WTC11 (cell line): ENCODE results near the gene FEV. TPM values are rescaled to one million over a fixed set of nuclear protein-coding genes. Genes with fewer than 3 reads are reported as not detected.

Experiments
- ATAC-seq: fragments of 200-7000 bp; cut with Tn5 transposase; 2 replicates; pipeline ENCODE4 v1.10.0; 2021; ENCODE audit warnings: mild to moderate bottlenecking, moderate library complexity
- CTCF ChIA-PET: fragments of 300-600 bp; sonication (Branson Sonifier 250); formaldehyde crosslinking; loops from one replicate; lab custom pipeline; 2021; ENCODE audit warnings: antibody characterized with exemption; lab: Charles Lee
- POLR2A ChIA-PET: fragments of 350-600 bp; sonication (Branson Sonifier 250); formaldehyde crosslinking; loops from one replicate; lab custom pipeline; 2021; ENCODE audit warnings: antibody characterized with exemption; lab: Charles Lee
- DNase-seq: peaks from one replicate; pipeline ENCODE4 v3.0.0; 2021; ENCODE audit warnings: low spot score
- H3K27ac Mint-ChIP-seq: 2 replicates; pipeline ENCODE4 v1.8.0; 2021; ENCODE audit warnings: mixed read lengths
- H3K27me3 Mint-ChIP-seq: 2 replicates; pipeline ENCODE4 v1.8.0; 2021; ENCODE audit warnings: low read depth, mild to moderate bottlenecking, moderate library complexity, mixed read lengths
- H3K36me3 Mint-ChIP-seq: 2 replicates; pipeline ENCODE4 v1.8.0; 2021; ENCODE audit warnings: mixed read lengths
- H3K4me1 Mint-ChIP-seq: 2 replicates; pipeline ENCODE4 v1.8.0; 2022; ENCODE audit warnings: mixed read lengths
- H3K4me3 Mint-ChIP-seq: 2 replicates; pipeline ENCODE4 v1.8.0; 2021; ENCODE audit warnings: mild to moderate bottlenecking, moderate library complexity, mixed read lengths
- H3K9me3 Mint-ChIP-seq: 2 replicates; pipeline ENCODE4 v1.8.0; 2021; ENCODE audit warnings: mixed read lengths
- ARID4B ChIP-seq: sonication (generic); formaldehyde crosslinking; IDR thresholded peaks from 2 replicates; pipeline ENCODE4 v1.8.0; 2023; ENCODE audit warnings: missing genetic modification reagents, mild to moderate bottlenecking, borderline replicate concordance
- CDX4 ChIP-seq: fragments of 250-450 bp; sonication (Bioruptor Pico); IDR thresholded peaks from 2 replicates; pipeline ENCODE4 v1.9.0; 2021; ENCODE audit warnings: moderate library complexity, mild to moderate bottlenecking, inconsistent platforms, borderline replicate concordance
- FOXJ3 ChIP-seq: sonication (generic); formaldehyde crosslinking; IDR thresholded peaks from 2 replicates; pipeline ENCODE4 v1.9.0; 2021; ENCODE audit warnings: missing genetic modification reagents, mild to moderate bottlenecking, borderline replicate concordance
- JUN ChIP-seq: sonication (generic); formaldehyde crosslinking; IDR thresholded peaks from 2 replicates; pipeline ENCODE4 v1.8.0; 2023; ENCODE audit warnings: mild to moderate bottlenecking, missing genetic modification reagents
- NFYB ChIP-seq: sonication (generic); formaldehyde crosslinking; conservative IDR thresholded peaks from 2 replicates; pipeline ENCODE4 v1.8.0; 2022; ENCODE audit warnings: low read depth, missing genetic modification reagents
- PRDM15 ChIP-seq: sonication (generic); formaldehyde crosslinking; IDR thresholded peaks from 2 replicates; pipeline ENCODE4 v1.8.0; 2022; ENCODE audit warnings: missing genetic modification reagents
- PRRX2 ChIP-seq: fragments of 250-450 bp; sonication (Bioruptor Pico); IDR thresholded peaks from 2 replicates; pipeline ENCODE4 v1.8.0; 2021; ENCODE audit warnings: mild to moderate bottlenecking
- ZNF138 ChIP-seq: sonication (generic); formaldehyde crosslinking; conservative IDR thresholded peaks from 2 replicates; pipeline ENCODE4 v1.8.1; 2022; ENCODE audit warnings: mild to moderate bottlenecking, moderate library complexity, missing genetic modification reagents
- ZNF232 ChIP-seq: sonication (generic); formaldehyde crosslinking; IDR thresholded peaks from 2 replicates; pipeline ENCODE4 v1.8.0; 2022; ENCODE audit warnings: mild to moderate bottlenecking, missing genetic modification reagents
- ZNF263 ChIP-seq: sonication (generic); formaldehyde crosslinking; IDR thresholded peaks from 2 replicates; pipeline ENCODE4 v1.8.1; 2022; ENCODE audit warnings: low read depth, mild to moderate bottlenecking, moderate library complexity, missing genetic modification reagents
- ZNF416 ChIP-seq: fragments of 250-450 bp; sonication (Bioruptor Pico); IDR thresholded peaks from 2 replicates; pipeline ENCODE4 v1.9.0; 2021; ENCODE audit warnings: mild to moderate bottlenecking, inconsistent platforms
- total RNA-seq: library from RNA; stranded (reverse); gene quantifications from 3 replicates; pipeline ENCODE4 v1.2.3, GENCODE V29; 2021
- TF ChIP-seq, protein P1 (sequence below): sonication (generic); formaldehyde crosslinking; IDR thresholded peaks from 2 replicates; pipeline ENCODE4 v1.8.1; 2023; ENCODE audit warnings: mild to moderate bottlenecking, missing genetic modification reagents, moderate library complexity
- TF ChIP-seq, protein P2 (sequence below): sonication (generic); formaldehyde crosslinking; IDR thresholded peaks from 2 replicates; pipeline ENCODE4 v1.8.1; 2023; ENCODE audit warnings: mild to moderate bottlenecking, missing genetic modification reagents, moderate library complexity
- TF ChIP-seq, protein P3 (sequence below): sonication (generic); formaldehyde crosslinking; IDR thresholded peaks from 2 replicates; pipeline ENCODE4 v1.8.1; 2023; ENCODE audit warnings: mild to moderate bottlenecking, missing genetic modification reagents
- TF ChIP-seq, protein P4 (sequence below): fragments of 250-450 bp; sonication (Bioruptor Pico); IDR thresholded peaks from 2 replicates; pipeline ENCODE4 v1.9.0; 2021; ENCODE audit warnings: mild to moderate bottlenecking
- TF ChIP-seq, protein P5 (sequence below): sonication (generic); formaldehyde crosslinking; IDR thresholded peaks from 2 replicates; pipeline ENCODE4 v1.8.1; 2022; ENCODE audit warnings: mild to moderate bottlenecking, missing genetic modification reagents, moderate library complexity, borderline replicate concordance

Gene FEV
- total RNA-seq, 1 experiment from 2014 or later, result not detected

DNA sequence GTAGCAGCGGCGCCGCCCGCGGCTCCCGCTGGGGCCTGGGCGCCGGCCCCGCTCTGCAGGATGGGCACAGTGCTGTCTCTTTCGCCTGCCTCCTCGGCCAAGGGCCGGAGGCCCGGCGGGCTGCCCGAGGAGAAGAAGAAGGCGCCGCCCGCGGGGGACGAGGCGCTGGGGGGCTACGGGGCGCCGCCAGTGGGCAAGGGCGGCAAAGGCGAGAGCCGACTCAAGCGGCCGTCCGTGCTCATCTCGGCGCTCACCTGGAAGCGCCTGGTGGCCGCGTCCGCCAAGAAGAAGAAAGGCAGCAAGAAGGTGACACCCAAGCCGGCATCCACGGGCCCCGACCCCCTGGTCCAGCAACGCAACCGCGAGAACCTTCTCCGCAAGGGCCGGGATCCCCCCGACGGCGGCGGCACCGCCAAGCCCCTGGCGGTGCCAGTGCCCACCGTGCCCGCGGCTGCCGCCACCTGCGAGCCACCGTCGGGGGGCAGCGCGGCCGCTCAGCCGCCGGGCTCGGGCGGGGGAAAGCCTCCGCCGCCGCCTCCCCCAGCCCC lies 25.1 kb downstream of the FEV start (continued):
- TF ChIP-seq PRDM15 (CRISPR knock-in tag), result no peak
- no peak for TF ChIP-seq CDX4 (CRISPR knock-in tag)
- TF ChIP-seq JUN, result no peak
- TF ChIP-seq, protein P1, sequence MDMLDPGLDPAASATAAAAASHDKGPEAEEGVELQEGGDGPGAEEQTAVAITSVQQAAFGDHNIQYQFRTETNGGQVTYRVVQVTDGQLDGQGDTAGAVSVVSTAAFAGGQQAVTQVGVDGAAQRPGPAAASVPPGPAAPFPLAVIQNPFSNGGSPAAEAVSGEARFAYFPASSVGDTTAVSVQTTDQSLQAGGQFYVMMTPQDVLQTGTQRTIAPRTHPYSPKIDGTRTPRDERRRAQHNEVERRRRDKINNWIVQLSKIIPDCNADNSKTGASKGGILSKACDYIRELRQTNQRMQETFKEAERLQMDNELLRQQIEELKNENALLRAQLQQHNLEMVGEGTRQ, result no peak
- TF ChIP-seq, protein P2, sequence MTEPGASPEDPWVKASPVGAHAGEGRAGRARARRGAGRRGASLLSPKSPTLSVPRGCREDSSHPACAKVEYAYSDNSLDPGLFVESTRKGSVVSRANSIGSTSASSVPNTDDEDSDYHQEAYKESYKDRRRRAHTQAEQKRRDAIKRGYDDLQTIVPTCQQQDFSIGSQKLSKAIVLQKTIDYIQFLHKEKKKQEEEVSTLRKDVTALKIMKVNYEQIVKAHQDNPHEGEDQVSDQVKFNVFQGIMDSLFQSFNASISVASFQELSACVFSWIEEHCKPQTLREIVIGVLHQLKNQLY (CRISPR knock-in tag), result no peak
- TF ChIP-seq ARID4B (CRISPR knock-in tag), result no peak
- TF ChIP-seq, all 79 proteins: peak for 0

- peaks cover 95% of the 10 kb centered on the region for H3K27me3 Mint-ChIP-seq
- DNase-seq, result peak; percentile 96
- ChIA-PET CTCF (interaction anchor here (0.6 to 8.8 kb wide), 14 partner anchors 16 to 112 kb away, joined by 3 to 116 read pairs (median 4); no protein-coding TSS in a partner anchor), POLR2A (no interaction called here)
- H3K36me3 Mint-ChIP-seq, result no peaks in the 10 kb centered on the region
- H3K27ac Mint-ChIP-seq, result no peak within 1 kb of the TSS
- H3K4me3 Mint-ChIP-seq, result peak within 1 kb of the TSS; percentile 84
- no peaks in the 10 kb centered on the region for H3K9me3 Mint-ChIP-seq
- H3K4me1 Mint-ChIP-seq, result peaks cover 27% of the 10 kb centered on the region
- ATAC-seq, result peak; percentile 82
- TF ChIP-seq JUN, result no peak
- TF ChIP-seq, protein P3, sequence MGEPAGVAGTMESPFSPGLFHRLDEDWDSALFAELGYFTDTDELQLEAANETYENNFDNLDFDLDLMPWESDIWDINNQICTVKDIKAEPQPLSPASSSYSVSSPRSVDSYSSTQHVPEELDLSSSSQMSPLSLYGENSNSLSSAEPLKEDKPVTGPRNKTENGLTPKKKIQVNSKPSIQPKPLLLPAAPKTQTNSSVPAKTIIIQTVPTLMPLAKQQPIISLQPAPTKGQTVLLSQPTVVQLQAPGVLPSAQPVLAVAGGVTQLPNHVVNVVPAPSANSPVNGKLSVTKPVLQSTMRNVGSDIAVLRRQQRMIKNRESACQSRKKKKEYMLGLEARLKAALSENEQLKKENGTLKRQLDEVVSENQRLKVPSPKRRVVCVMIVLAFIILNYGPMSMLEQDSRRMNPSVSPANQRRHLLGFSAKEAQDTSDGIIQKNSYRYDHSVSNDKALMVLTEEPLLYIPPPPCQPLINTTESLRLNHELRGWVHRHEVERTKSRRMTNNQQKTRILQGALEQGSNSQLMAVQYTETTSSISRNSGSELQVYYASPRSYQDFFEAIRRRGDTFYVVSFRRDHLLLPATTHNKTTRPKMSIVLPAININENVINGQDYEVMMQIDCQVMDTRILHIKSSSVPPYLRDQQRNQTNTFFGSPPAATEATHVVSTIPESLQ, result no peak
- TF ChIP-seq ZNF263, result no peak
- TF ChIP-seq PRRX2 (CRISPR knock-in tag), result no peak
- TF ChIP-seq FOXJ3 (CRISPR knock-in tag), result no peak
- TF ChIP-seq, protein P4, sequence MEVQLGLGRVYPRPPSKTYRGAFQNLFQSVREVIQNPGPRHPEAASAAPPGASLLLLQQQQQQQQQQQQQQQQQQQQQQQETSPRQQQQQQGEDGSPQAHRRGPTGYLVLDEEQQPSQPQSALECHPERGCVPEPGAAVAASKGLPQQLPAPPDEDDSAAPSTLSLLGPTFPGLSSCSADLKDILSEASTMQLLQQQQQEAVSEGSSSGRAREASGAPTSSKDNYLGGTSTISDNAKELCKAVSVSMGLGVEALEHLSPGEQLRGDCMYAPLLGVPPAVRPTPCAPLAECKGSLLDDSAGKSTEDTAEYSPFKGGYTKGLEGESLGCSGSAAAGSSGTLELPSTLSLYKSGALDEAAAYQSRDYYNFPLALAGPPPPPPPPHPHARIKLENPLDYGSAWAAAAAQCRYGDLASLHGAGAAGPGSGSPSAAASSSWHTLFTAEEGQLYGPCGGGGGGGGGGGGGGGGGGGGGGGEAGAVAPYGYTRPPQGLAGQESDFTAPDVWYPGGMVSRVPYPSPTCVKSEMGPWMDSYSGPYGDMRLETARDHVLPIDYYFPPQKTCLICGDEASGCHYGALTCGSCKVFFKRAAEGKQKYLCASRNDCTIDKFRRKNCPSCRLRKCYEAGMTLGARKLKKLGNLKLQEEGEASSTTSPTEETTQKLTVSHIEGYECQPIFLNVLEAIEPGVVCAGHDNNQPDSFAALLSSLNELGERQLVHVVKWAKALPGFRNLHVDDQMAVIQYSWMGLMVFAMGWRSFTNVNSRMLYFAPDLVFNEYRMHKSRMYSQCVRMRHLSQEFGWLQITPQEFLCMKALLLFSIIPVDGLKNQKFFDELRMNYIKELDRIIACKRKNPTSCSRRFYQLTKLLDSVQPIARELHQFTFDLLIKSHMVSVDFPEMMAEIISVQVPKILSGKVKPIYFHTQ (CRISPR knock-in tag), result no peak
- TF ChIP-seq, protein P5, sequence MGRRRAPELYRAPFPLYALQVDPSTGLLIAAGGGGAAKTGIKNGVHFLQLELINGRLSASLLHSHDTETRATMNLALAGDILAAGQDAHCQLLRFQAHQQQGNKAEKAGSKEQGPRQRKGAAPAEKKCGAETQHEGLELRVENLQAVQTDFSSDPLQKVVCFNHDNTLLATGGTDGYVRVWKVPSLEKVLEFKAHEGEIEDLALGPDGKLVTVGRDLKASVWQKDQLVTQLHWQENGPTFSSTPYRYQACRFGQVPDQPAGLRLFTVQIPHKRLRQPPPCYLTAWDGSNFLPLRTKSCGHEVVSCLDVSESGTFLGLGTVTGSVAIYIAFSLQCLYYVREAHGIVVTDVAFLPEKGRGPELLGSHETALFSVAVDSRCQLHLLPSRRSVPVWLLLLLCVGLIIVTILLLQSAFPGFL (CRISPR knock-in tag), result no peak
- TF ChIP-seq ZNF232, result peak; percentile 68
- TF ChIP-seq ZNF416 (CRISPR knock-in tag), result no peak
- TF ChIP-seq ZNF138 (CRISPR knock-in tag), result no peak
- peak; percentile 62 for TF ChIP-seq NFYB (CRISPR knock-in tag)
- TF ChIP-seq, protein P1, result 0 out of 2 replicates have a peak, but pooled peaks have one; percentile 21
These were observed 25.7 kb downstream of the FEV start, which contains the start of gene CDK5R2 for GRCh38 chr2:218959141-218959731. CDK5R2 (plus strand) TSS chr2:218959666; CDS start chr2:218959821, 155 bp downstream.
